MM.1S (cell line): ENCODE measurements around the gene AKAP6.

Source experiments
- DNase-seq: peaks from one replicate; pipeline ENCODE4 v3.0.0-alpha.2; 2015
- H2AFZ ChIP-seq: fragments of 300-600 bp; sonication (generic); 2 replicates; pipeline ENCODE4 v1.6.0; 2016; ENCODE audit warnings: antibody characterized with exemption, low read length
- H3F3A ChIP-seq: fragments of 300-600 bp; sonication (generic); 2 replicates; pipeline ENCODE4 v1.6.1; 2016; ENCODE audit warnings: mild to moderate bottlenecking, antibody characterized with exemption, low read length, moderate library complexity, mixed read lengths; ENCODE audit not compliant: insufficient read depth
- H3K27ac ChIP-seq: fragments of 300-600 bp; sonication (generic); 2 replicates; pipeline ENCODE4 v1.5.1; 2016; ENCODE audit warnings: mild to moderate bottlenecking, low read length
- H3K27me3 ChIP-seq: fragments of 300-600 bp; sonication (generic); replicated peaks from 2 replicates; pipeline ENCODE4 v1.6.0; 2016; ENCODE audit warnings: low read length; ENCODE audit not compliant: insufficient read depth
- H3K36me3 ChIP-seq: fragments of 300-600 bp; sonication (generic); replicated peaks from 2 replicates; pipeline ENCODE4 v1.6.1; 2016; ENCODE audit warnings: mild to moderate bottlenecking, low read length, mixed read lengths; ENCODE audit not compliant: insufficient read depth
- H3K4me1 ChIP-seq: fragments of 300-600 bp; sonication (generic); 2 replicates; pipeline ENCODE4 v1.6.1; 2016; ENCODE audit warnings: low read length, mixed read lengths
- H3K4me2 ChIP-seq: fragments of 300-600 bp; sonication (generic); 2 replicates; pipeline ENCODE4 v1.6.0; 2016; ENCODE audit warnings: low read depth, low read length
- H3K4me3 ChIP-seq: fragments of 300-600 bp; sonication (generic); 2 replicates; pipeline ENCODE4 v1.5.1; 2016; ENCODE audit warnings: low read length, mixed read lengths
- H3K79me2 ChIP-seq: fragments of 300-600 bp; sonication (generic); 2 replicates; pipeline ENCODE4 v1.6.1; 2016; ENCODE audit warnings: mixed run types, low read length, mixed read lengths
- H3K9ac ChIP-seq: fragments of 300-600 bp; sonication (generic); 2 replicates; pipeline ENCODE4 v1.6.1; 2016; ENCODE audit warnings: low read length, mixed read lengths
- H3K9me2 ChIP-seq: fragments of 300-600 bp; sonication (generic); replicated peaks from 2 replicates; pipeline ENCODE4 v1.6.1; 2016; ENCODE audit warnings: mild to moderate bottlenecking, low read length, mixed read lengths; ENCODE audit not compliant: insufficient read depth
- H3K9me3 ChIP-seq: fragments of 300-600 bp; sonication (generic); replicated peaks from 2 replicates; pipeline ENCODE4 v1.6.1; 2016; ENCODE audit warnings: mild to moderate bottlenecking, low read length, mixed read lengths; ENCODE audit not compliant: insufficient read depth
- H4K20me1 ChIP-seq: fragments of 300-600 bp; sonication (generic); 2 replicates; pipeline ENCODE4 v1.6.1; 2016; ENCODE audit warnings: mild to moderate bottlenecking, low read length, moderate library complexity, mixed read lengths; ENCODE audit not compliant: insufficient read depth
- EZH2 ChIP-seq: fragments of 300-600 bp; sonication (generic); optimal IDR thresholded peaks from 2 replicates; pipeline ENCODE3; 2017; ENCODE audit warnings: low read depth, mild to moderate bottlenecking, antibody characterized with exemption, low read length, mixed read lengths
- EZH2phosphoT487 ChIP-seq: fragments of 300-600 bp; sonication (generic); IDR thresholded peaks from 2 replicates; pipeline ENCODE4 v1.6.1; 2018; ENCODE audit warnings: antibody characterized with exemption, low read length
- TF ChIP-seq, protein P1 (sequence below): fragments of 300-600 bp; sonication (generic); IDR thresholded peaks from 2 replicates; pipeline ENCODE4 v1.5.1; 2016; ENCODE audit warnings: antibody characterized with exemption, low read length, mixed read lengths

The AKAP6 gene

DNA sequence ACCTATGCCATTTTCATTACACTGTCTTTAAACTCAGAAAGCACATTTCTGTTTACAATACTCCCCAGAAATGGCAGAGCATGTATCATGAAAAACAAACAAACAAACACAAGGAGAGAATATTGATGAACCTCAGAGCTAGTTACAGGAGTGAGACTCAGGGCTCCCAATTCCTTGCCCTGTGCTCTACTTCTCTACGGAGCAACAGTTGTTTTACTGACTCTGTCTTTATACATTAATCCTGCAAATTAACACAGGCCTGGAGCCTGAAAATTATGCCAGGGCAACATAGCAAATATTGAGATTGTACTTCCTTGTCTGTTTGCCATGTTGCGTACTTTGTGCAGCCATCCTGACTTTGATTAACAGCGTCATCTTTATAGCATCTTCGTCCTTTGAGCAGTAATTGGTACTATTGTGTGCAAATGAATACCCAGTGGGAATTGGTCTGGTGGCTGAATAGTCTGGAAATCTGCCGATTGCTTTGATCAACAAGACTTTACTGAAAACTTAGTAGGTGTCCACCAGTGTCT is 15.2 kb upstream of the AKAP6 start:
- H2AFZ ChIP-seq: no peak overlapping the region
- H3K4me1 ChIP-seq: no peaks in the 10 kb centered on the region
- no peaks in the 10 kb centered on the region for H3F3A ChIP-seq
- H3K27ac ChIP-seq: no peak overlapping the region
- no peak for DNase-seq
- no peak overlapping the region for H3K4me2 ChIP-seq
- H3K9me3 ChIP-seq: no peaks in the 10 kb centered on the region
- no peak overlapping the region for H3K4me3 ChIP-seq
- TF ChIP-seq, protein P1, sequence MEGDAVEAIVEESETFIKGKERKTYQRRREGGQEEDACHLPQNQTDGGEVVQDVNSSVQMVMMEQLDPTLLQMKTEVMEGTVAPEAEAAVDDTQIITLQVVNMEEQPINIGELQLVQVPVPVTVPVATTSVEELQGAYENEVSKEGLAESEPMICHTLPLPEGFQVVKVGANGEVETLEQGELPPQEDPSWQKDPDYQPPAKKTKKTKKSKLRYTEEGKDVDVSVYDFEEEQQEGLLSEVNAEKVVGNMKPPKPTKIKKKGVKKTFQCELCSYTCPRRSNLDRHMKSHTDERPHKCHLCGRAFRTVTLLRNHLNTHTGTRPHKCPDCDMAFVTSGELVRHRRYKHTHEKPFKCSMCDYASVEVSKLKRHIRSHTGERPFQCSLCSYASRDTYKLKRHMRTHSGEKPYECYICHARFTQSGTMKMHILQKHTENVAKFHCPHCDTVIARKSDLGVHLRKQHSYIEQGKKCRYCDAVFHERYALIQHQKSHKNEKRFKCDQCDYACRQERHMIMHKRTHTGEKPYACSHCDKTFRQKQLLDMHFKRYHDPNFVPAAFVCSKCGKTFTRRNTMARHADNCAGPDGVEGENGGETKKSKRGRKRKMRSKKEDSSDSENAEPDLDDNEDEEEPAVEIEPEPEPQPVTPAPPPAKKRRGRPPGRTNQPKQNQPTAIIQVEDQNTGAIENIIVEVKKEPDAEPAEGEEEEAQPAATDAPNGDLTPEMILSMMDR: no peak
- TF ChIP-seq EZH2phosphoT487 (no peak), EZH2 (no peak)
- no peak overlapping the region for H3K9ac ChIP-seq
- no peaks in the 10 kb centered on the region for H3K36me3 ChIP-seq
- no peaks in the 10 kb centered on the region for H3K27me3 ChIP-seq
- no peaks in the 10 kb centered on the region for H3K79me2 ChIP-seq
- H3K9me2 ChIP-seq: no peaks in the 10 kb centered on the region
- H4K20me1 ChIP-seq: no peaks in the 10 kb centered on the region

DNA sequence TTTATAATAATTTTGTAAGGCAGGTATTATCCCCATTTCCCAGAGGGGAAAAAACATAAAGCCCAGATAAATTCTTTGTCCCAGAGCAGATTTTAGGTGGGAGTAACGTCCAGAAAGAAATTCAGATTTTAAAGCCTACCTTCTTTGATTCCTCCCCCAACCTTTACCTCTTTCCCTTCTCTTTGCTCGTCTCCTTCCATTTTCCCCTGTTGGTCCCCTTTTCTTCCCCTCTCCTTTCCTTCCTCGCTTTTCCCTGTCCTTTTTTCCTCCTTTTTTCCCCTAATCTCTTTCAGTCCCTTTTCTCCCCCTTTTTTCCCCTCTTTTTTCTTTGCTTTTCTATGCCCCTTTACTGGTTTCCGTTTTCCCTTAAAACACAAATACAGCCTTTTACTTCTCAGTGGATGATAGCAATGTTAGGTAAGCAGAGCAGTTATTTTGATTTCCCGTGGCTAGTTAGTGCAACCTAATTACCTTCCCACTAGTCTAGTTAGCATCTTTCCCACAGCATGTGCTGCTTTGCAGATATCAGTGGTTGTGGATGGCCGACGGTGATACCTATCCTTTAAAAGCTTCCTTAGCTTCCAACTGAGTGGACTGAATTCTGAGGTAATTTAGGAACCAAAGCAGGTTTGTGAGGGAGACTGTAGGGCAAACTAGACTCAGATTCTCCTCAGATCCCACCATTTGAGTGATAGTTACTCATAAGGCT is 10.9 kb upstream of the AKAP6 start:
- Histone ChIP-seq H3K9ac (no peak overlapping the region), H3K9me2 (no peaks in the 10 kb centered on the region), H3K79me2 (no peaks in the 10 kb centered on the region), H3K27me3 (no peaks in the 10 kb centered on the region), H3K9me3 (no peaks in the 10 kb centered on the region), H3K4me2 (no peak overlapping the region), H3F3A (no peaks in the 10 kb centered on the region), H3K36me3 (no peaks in the 10 kb centered on the region), H3K4me1 (no peaks in the 10 kb centered on the region), H2AFZ (no peak overlapping the region), H3K4me3 (no peak overlapping the region), H3K27ac (no peak overlapping the region), H4K20me1 (no peaks in the 10 kb centered on the region)
- TF ChIP-seq, protein P1: no peak
- TF ChIP-seq EZH2: no peak
- TF ChIP-seq EZH2phosphoT487: no peak
- DNase-seq: no peak

DNA sequence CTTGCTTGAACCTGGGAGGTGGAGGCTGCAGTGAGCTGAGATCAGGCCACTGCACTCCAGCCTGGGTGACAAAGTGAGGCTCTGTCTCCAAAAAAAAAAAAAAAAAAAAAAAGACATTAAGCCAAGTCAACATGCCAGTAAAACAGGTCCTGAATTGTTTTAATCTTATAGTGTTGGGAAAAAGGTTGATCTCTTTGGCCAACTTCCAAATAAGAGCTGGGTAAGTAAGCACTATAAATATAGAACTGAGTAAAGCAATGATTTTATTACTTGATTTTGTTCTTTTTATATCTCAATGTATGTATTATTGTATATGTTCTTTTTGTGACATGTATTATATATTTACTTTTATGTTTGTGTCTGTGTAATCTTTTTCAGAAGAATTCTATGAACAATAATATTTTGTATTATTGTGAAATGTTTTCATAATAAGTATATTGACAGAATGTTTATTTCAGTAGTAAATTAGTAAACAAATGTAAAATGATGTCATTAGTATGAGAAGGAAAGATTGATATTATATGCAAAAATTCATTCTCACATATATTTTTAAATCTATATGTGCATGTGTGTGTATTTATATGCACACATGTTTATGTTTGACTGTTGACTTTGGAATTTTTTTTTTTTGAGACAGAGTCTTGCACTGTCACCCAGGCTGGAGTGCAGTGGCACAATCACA is 9.6 kb upstream of the AKAP6 start:
- no peak overlapping the region for H3K4me2 ChIP-seq
- DNase-seq: no peak
- no peaks in the 10 kb centered on the region for H3K9me2 ChIP-seq
- no peak overlapping the region for H3K27ac ChIP-seq
- H3F3A ChIP-seq: no peaks in the 10 kb centered on the region
- no peaks in the 10 kb centered on the region for H3K9me3 ChIP-seq
- no peak overlapping the region for H3K9ac ChIP-seq
- H3K36me3 ChIP-seq: no peaks in the 10 kb centered on the region
- TF ChIP-seq EZH2phosphoT487 (no peak), EZH2 (no peak)
- TF ChIP-seq, protein P1: no peak
- no peaks in the 10 kb centered on the region for H3K4me1 ChIP-seq
- no peaks in the 10 kb centered on the region for H3K27me3 ChIP-seq
- no peak overlapping the region for H3K4me3 ChIP-seq
- H3K79me2 ChIP-seq: no peaks in the 10 kb centered on the region
- no peak overlapping the region for H2AFZ ChIP-seq
- no peaks in the 10 kb centered on the region for H4K20me1 ChIP-seq
